ENCODE measurements around the gene CCDC33. TPM values are rescaled to one million over a fixed set of nuclear protein-coding genes. Genes with fewer than 3 reads are reported as not detected.

CCDC33 gene
- total RNA-seq, 1 experiment from 2014 or later: 3.5 TPM

DNA sequence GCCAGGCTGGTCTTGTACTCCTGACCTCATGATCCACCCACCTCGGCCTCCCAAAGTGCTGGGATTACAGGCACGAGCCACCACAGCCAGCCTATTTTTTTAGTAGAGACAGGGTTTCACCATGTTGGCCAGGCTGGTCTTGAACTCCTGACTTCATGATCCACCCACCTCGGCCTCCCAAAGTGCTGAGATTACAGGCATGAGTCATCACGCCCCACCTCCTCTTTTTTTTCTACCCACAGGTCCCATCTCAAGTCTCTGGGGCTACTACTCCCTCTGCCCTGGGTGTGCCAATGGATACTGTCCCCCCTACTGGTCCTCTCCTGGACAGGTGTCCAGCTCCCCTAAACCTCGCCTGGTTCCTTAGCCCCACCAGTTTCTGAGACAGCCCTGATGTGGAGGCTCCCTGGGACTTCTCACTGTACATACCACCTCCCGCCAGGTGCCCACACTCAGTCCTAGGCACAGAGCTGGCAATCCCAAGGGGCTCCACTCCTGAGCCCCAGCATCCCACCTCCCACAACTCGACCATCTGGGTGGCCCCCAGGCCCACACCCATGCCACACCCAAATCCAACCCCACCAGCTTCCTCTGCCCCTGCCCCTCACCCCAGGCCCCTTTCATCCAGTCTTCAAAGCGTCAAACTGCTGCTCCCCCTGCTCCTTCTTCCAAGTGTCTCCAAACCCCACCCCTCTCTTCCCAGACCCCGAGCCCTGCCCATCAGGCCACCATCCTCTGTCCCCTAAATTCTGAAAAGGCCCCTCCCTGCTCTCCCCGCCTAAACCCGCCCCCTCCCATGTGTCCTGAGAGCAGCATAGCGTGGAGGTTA, 144.4 kb downstream of the CCDC33 start:
- in situ Hi-C loops (cut with HindIII; ENCODE audit: low sequenced_read_pairs): no loop called here
- DNase-seq (ENCODE audit: low spot score): no peak

DNA sequence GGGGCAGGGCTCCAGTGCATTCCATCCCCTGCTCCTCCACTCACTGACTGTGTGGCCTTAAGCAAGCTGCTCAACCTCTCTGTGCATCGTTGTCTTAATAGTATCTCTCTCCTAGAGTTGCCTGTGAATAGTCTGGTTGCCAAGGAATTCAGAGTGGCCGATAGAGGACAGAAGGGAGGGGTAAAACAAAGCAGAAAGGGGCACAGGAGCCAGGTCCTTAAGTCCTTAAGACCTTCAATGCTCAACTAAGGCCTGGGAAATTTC, 145.0 kb downstream of the CCDC33 start:
- DNase-seq (ENCODE audit: low spot score): no peak
- in situ Hi-C loops (cut with HindIII; ENCODE audit: low sequenced_read_pairs): no loop called here

DNA sequence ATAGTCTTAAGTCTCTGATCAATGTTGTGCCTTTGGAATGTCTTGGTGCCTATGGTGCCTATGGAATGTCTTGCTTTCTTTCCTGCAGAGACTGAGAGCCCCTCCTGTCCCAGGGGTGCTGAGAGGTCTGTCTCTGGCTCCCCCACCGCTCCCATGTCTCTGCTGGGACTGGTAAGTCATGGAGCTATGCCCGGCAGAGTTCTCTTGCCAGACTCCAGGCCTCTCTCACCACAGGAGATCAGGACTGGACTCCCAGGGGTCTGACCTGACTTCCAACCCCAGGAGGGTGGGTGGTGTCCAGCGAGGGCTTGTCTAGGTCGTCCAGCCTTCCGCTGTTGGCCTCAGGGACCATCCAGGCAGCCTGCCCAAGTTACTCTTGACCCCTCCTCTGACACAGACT, 145.4 kb downstream of the CCDC33 start:
- in situ Hi-C loops (cut with HindIII; ENCODE audit: low sequenced_read_pairs): no loop called here
- no peak for DNase-seq (ENCODE audit: low spot score)

GRCh38 chr15:74382004-74382816, 146.1 kb downstream of the CCDC33 start:
- in situ Hi-C loops (cut with HindIII; ENCODE audit: low sequenced_read_pairs): no loop called here
- DNase-seq (ENCODE audit: low spot score): peak; percentile 85

DNA sequence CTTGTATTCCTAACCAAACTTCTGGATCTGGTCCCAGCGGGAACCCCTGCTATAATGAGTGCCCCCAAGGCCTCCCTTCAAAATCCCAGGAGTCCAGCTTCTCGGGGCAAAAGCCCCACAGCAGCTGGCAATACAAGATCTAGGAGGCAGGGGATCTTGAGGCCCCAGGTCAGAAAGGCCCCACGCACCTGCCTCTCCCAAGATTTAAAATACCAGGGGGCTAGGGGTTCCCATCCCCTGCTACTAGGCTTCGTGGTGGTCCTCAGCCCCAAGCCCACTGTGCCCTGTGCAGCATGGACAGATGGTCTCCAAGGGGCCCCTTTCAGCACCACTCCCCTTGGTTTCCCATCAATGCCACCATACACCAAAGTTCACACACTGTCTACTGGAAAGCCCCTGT, 147.2 kb downstream of the CCDC33 start:
- no peak for DNase-seq (ENCODE audit: low spot score)
- in situ Hi-C loops (cut with HindIII; ENCODE audit: low sequenced_read_pairs): no loop called here

- in situ Hi-C loops (cut with HindIII; ENCODE audit: low sequenced_read_pairs): no loop called here
- DNase-seq (ENCODE audit: low spot score): no peak
These were observed 147.8 kb downstream of the CCDC33 start for GRCh38 chr15:74383695-74384565.

DNA sequence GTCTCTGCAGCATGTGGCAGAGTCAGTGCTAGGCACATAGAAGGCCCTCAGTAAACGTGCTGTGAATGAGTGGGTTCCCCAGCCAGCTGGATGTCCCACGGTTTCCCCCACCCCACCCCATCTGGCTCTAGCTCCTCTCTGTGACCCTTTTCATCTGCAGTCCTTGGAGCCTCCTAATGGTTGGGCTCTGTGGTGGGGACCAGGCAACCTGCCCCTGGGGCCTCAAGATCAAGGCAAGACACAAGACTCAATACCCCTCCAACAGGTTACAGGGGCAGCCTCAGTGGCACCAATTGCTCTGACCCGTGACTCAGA, 148.4 kb downstream of the CCDC33 start:
- in situ Hi-C loops (cut with HindIII; ENCODE audit: low sequenced_read_pairs): no loop called here
- no peak for DNase-seq (ENCODE audit: low spot score)

DNA sequence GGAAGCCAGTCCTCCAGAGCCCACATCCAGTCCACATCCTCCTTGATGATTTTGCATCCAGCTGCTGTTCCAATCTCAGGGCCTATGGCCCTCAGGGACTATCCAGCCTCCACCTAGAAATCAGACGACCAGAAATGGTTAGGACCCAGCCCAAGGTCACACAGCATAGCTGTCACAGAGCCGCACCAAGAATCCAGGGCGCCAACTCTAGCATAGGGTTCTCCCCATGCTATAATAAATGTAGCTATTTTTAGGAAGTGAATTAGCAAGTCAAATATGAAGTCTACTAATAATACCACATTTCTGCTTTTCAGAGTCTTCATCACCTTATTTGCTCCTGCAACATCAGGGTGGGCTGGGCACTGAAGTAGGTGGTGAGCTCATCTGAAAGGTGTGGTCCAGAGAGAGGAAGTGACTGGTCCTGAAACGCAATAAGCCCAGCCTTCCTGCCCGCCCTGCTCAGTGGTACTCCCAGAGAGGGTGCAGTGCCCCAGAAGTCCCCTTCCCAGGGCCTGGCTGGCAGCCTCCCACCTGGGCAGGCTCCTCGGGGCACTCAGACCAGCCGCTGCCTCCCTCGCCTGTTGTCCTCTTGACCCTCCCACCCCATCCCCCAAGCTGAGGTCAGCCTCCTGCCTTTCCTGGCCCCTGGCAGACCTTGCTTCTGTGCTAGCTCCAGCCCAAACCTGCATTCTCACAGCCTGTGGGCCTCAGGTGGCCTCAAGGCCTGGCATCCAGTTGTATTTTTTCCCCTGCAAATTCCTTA, 148.9 kb downstream of the CCDC33 start:
- no peak for DNase-seq (ENCODE audit: low spot score)
- in situ Hi-C loops (cut with HindIII; ENCODE audit: low sequenced_read_pairs): no loop called here

DNA sequence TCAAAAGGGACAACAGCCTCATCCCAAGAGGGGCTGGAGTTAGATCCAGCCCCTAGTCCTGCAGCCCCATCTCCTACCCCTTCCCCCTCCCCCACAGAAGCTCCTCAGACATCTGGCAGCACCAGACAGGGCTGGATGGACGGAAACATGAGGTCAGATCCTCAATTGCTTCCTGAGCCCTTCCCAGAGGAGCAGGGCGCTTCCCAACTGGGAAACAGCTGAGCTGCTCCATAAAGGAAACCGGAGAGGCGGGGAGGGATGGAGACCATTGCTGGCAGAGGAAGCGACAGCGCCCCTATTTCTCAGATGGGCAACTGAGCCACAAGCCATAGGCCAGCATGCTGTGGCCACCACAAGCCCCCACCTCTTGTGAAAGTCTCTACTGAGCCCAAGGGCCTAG, 149.6 kb downstream of the CCDC33 start:
- in situ Hi-C loops (cut with HindIII; ENCODE audit: low sequenced_read_pairs): no loop called here
- DNase-seq (ENCODE audit: low spot score): no peak

Other genes with a start within 250 kb of the CCDC33 start
- 6.0 and 13.0 TPM in 2 replicates for gene STOML1, start 244.0 kb upstream of the CCDC33 start, total RNA-seq (2014; rRNA removed; shearing (Covaris generic))
- gene PML, start 241.6 kb upstream of the CCDC33 start, total RNA-seq (2014; rRNA removed; shearing (Covaris generic)): 5.8 and 8.7 TPM in 2 replicates
- not detected in 2 replicates for gene GOLGA6A, start 153.8 kb upstream of the CCDC33 start, total RNA-seq (2014; rRNA removed; shearing (Covaris generic))
- not detected in 2 replicates for gene ISLR2, start 105.7 kb upstream of the CCDC33 start, total RNA-seq (2014; rRNA removed; shearing (Covaris generic))
- gene ISLR, start 62.6 kb upstream of the CCDC33 start, total RNA-seq (2014; rRNA removed; shearing (Covaris generic)): 3.4 and 5.7 TPM in 2 replicates
- 17.2 and 23.9 TPM in 2 replicates for gene STRA6, start 33.5 kb upstream of the CCDC33 start, total RNA-seq (2014; rRNA removed; shearing (Covaris generic))
- not detected in 2 replicates for gene CYP11A1, start 131.3 kb downstream of the CCDC33 start, total RNA-seq (2014; rRNA removed; shearing (Covaris generic))
- 8.5 and 14.3 TPM in 2 replicates for gene SEMA7A, start 197.6 kb downstream of the CCDC33 start, total RNA-seq (2014; rRNA removed; shearing (Covaris generic))
- gene UBL7, start 224.8 kb downstream of the CCDC33 start, total RNA-seq (2014; rRNA removed; shearing (Covaris generic)): 111 and 117 TPM in 2 replicates